ENCODE data around the gene PALLD. TPM values are rescaled to one million over a fixed set of nuclear protein-coding genes. Genes with fewer than 3 reads are reported as not detected.

The PALLD gene
- total and polyA plus RNA-seq, 2 donors (not counting 3 experiments of a cell fraction or from before 2014, with no cell fraction given): 13.4 to 48.2 TPM

DNA sequence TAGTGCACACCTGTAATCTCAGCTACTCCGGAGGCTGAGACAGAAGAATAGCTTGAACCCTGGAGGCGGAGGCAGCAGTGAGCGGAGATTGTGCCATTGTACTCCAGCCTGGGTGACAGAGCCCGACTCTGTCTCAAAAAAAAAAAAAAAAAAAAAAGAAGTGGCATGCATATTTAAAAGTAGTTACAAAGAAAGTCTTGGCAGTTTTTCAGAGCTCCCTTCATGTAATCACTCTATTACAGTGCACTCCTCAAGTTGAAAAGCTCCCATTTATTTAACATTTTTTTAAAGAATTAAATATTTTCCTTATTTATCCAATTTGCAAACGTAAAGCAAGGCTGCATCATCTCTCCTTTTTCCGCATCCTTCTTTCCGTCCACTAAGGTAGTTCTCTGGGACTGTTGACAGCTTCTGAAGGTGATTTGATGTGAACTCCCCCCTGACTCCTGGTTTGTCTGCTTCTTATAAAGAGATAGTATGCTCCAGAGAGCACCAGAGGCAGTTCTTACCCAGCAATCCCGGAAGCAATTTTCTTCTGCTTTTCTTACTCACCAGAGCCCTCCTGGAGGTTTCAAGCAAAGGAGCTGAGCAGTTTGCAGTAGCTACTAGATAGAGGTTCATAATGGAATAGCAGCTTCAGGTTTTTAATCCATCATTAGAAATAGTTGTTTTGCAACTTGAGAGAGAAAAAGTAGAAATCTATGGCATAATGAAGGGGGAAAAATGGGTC lies 151.0 kb downstream of the PALLD start:
- Histone ChIP-seq H3K4me2 (ENCODE audit: insufficient read depth, low read length) (no peak overlapping the region), H3K79me2 (ENCODE audit: control insufficient read depth, insufficient read depth, low read length) (no peaks in the 10 kb centered on the region), H2AFZ (ENCODE audit: low read depth, low read length) (no peak overlapping the region), H4K20me1 (replicated peaks; ENCODE audit: control insufficient read depth, extremely low read depth, insufficient read depth, low read length) (no peaks in the 10 kb centered on the region), H3K9me1 (replicated peaks; ENCODE audit: control insufficient read depth, extremely low read depth, insufficient read depth, low read length) (no peaks in the 10 kb centered on the region), H3K27ac (ENCODE audit: insufficient read depth, low read depth, low read length) (no peak overlapping the region), H3K36me3 (ENCODE audit: control insufficient read depth in 2 of 2, extremely low read depth in 1 of 2, insufficient read depth in 2 of 2, low read length in 2 of 2) (no peaks in the 10 kb centered on the region), H3K4me3 (replicated peaks in 1 of 3; ENCODE audit: insufficient read depth in 1 of 3, low read depth in 1 of 3, low read length in 3 of 3) (no peak overlapping the region), H3K9ac (replicated peaks; ENCODE audit: extremely low read depth, insufficient read depth, low read length) (no peak overlapping the region), H3K4me1 (ENCODE audit: control insufficient read depth, extremely low read depth, insufficient read depth, low read length) (peaks cover 9% of the 10 kb centered on the region), H3K9me3 (replicated peaks; ENCODE audit: control insufficient read depth, insufficient read depth, low read length) (no peaks in the 10 kb centered on the region), H3K27me3 (ENCODE audit: control insufficient read depth in 2 of 2, insufficient read depth in 2 of 2, low read length in 2 of 2) (no peaks in the 10 kb centered on the region)
- DNase-seq (ENCODE audit: low read depth, low spot score) (no peak), FAIRE-seq (no peak)
- intact Hi-C loops (cut with micrococcal nuclease): no loop called here
- no TSS peak for BruUV-seq (replicated peaks)
- dilution Hi-C loops (cut with MboI; ENCODE audit: extremely low pct_ligation_motif_present, low sequenced_read_pairs): no loop called here
- POLR2A ChIA-PET: no interaction called here
- CTCF ChIA-PET: interaction anchor here (1.0 to 1.1 kb wide), 3 partner anchors 10 to 62 kb away, joined by 3 read pairs; no protein-coding TSS in a partner anchor
- TF ChIP-seq POLR2AphosphoS5 (IDR thresholded peaks at IDR 0.05; ENCODE audit: insufficient read depth, low read depth, low read length) (no peak), EZH2 (IDR thresholded peaks at IDR 0.05; ENCODE audit: borderline replicate concordance, low read depth, low read length, severe bottlenecking) (no peak), MYC (IDR thresholded peaks at IDR 0.05; ENCODE audit: low read depth, low read length) (no peak), FOS (IDR thresholded peaks at IDR 0.05; ENCODE audit: borderline replicate concordance, insufficient read depth, low read length) (no peak), GATA2 (IDR thresholded peaks at IDR 0.05; ENCODE audit: insufficient read depth, insufficient read length, low read depth, low read length) (no peak), JUN (IDR thresholded peaks at IDR 0.05; ENCODE audit: borderline replicate concordance, insufficient read depth, insufficient read length, low read depth) (no peak), POLR2A (IDR thresholded peaks at IDR 0.05; ENCODE audit: low read depth, low read length) (no peak)
- TF ChIP-seq, protein P1, sequence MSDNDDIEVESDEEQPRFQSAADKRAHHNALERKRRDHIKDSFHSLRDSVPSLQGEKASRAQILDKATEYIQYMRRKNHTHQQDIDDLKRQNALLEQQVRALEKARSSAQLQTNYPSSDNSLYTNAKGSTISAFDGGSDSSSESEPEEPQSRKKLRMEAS (IDR thresholded peaks at IDR 0.05; ENCODE audit: insufficient read depth, insufficient read length): no peak
- TF ChIP-seq, protein P2, sequence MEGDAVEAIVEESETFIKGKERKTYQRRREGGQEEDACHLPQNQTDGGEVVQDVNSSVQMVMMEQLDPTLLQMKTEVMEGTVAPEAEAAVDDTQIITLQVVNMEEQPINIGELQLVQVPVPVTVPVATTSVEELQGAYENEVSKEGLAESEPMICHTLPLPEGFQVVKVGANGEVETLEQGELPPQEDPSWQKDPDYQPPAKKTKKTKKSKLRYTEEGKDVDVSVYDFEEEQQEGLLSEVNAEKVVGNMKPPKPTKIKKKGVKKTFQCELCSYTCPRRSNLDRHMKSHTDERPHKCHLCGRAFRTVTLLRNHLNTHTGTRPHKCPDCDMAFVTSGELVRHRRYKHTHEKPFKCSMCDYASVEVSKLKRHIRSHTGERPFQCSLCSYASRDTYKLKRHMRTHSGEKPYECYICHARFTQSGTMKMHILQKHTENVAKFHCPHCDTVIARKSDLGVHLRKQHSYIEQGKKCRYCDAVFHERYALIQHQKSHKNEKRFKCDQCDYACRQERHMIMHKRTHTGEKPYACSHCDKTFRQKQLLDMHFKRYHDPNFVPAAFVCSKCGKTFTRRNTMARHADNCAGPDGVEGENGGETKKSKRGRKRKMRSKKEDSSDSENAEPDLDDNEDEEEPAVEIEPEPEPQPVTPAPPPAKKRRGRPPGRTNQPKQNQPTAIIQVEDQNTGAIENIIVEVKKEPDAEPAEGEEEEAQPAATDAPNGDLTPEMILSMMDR (IDR thresholded peaks at IDR 0.05; ENCODE audit: extremely low read depth in 1 of 2, insufficient read depth in 1 of 2, low read depth in 1 of 2, low read length in 2 of 2): no peak

All from endothelial cell of umbilical vein (primary cell).